Measurements from ENCODE around the gene CDKN2AIP. TPM values are rescaled to one million over a fixed set of nuclear protein-coding genes. Genes with fewer than 3 reads are reported as not detected.
A peak's percentile ranks its signal among the peaks of the same experiment; 100 is the strongest.
"Not testable (repeated sequence)": the region's sequence is repeated elsewhere in the genome, so short reads cannot be mapped to it uniquely, and the experiment has no call there.

The CDKN2AIP gene
- polyA plus RNA-seq, 2 donors, result 18.9 to 20.8 TPM

GRCh38 chr4:183430317-183430993, 14.0 kb upstream of the CDKN2AIP start:
- Histone ChIP-seq H3K27ac (ENCODE audit: low read depth in 2 of 2, low read length in 1 of 2) (peak overlapping the region; percentile 1 to 2), H3K36me3 (ENCODE audit: control insufficient read depth in 2 of 2, insufficient read depth in 2 of 2, low read length in 1 of 2) (no peaks in the 10 kb centered on the region), H3K9me3 (ENCODE audit: control insufficient read depth in 2 of 2, insufficient read depth in 1 of 2, low read depth in 1 of 2, low read length in 1 of 2) (no peaks in the 10 kb centered on the region), H3K4me3 (ENCODE audit: low read depth in 1 of 2, low read length in 2 of 2) (no peak overlapping the region), H3K4me1 (ENCODE audit: control insufficient read depth in 2 of 2, insufficient read depth in 2 of 2, low read length in 1 of 2) (peaks cover 0 to 3% of the 10 kb centered on the region in 2 donors), H3K27me3 (ENCODE audit: control insufficient read depth in 1 of 2, insufficient read depth in 2 of 2, low read length in 2 of 2) (no peaks in the 10 kb centered on the region)
- 52 to 55% methylated on average over 12 of the region's 12 CpGs for WGBS, 2 donors

DNA sequence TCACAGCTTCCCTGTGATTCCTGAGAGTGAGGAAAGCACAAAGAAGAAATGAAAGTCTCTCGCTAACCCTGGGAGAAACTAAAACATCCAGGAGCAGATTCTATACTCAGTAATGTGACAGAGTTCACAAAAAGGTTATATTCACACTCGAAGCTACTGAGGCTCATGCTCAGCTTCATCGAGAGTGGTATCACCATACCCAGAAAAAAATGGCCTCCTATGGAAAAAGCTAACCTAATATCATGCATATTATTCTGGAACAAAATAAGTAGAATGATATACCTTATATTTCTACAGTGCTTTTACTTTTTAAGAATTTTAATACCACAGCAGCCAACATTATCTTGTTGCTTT, 13.5 kb upstream of the CDKN2AIP start:
- H3K9me3 ChIP-seq (ENCODE audit: control insufficient read depth in 2 of 2, insufficient read depth in 1 of 2, low read depth in 1 of 2, low read length in 1 of 2), result no peaks in the 10 kb centered on the region
- no peak overlapping the region for H3K4me3 ChIP-seq (ENCODE audit: low read depth in 1 of 2, low read length in 2 of 2)
- H3K27ac ChIP-seq (ENCODE audit: low read depth in 2 of 2, low read length in 1 of 2), result peak overlapping the region; percentile 1 to 2
- H3K27me3 ChIP-seq (ENCODE audit: control insufficient read depth in 1 of 2, insufficient read depth in 2 of 2, low read length in 2 of 2), result no peaks in the 10 kb centered on the region
- peaks cover 0 to 3% of the 10 kb centered on the region in 2 donors for H3K4me1 ChIP-seq (ENCODE audit: control insufficient read depth in 2 of 2, insufficient read depth in 2 of 2, low read length in 1 of 2)
- WGBS, 2 donors, result 29 to 36% methylated on average over 3 of the region's 3 CpGs
- no peaks in the 10 kb centered on the region for H3K36me3 ChIP-seq (ENCODE audit: control insufficient read depth in 2 of 2, insufficient read depth in 2 of 2, low read length in 1 of 2)

DNA sequence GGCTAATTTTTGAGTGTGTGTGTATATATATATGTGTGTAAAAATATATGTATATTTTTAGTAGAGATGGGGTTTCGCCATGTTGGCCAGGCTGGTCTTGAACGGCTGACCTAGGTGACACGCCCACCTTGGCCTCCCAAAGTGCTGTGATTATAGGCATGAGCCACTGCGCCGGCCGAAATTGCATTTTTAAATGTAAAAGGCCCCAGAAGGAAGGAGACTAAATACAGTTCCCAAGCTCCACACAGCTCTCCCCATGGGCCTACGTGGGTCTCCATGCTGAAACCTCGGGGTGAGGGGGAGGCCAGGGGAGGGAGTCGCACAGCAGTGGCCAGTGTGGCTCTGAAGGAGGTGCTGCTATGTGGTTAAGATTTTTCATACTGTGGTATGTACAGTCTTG, 12.8 kb upstream of the CDKN2AIP start:
- no peak overlapping the region for H3K27ac ChIP-seq (ENCODE audit: low read depth in 2 of 2, low read length in 1 of 2)
- H3K4me3 ChIP-seq (ENCODE audit: low read depth in 1 of 2, low read length in 2 of 2), result no peak overlapping the region
- WGBS, 2 donors, result 95% methylated on average over 9 of the region's 9 CpGs
- H3K27me3 ChIP-seq (ENCODE audit: control insufficient read depth in 1 of 2, insufficient read depth in 2 of 2, low read length in 2 of 2), result no peaks in the 10 kb centered on the region
- H3K4me1 ChIP-seq (ENCODE audit: control insufficient read depth in 2 of 2, insufficient read depth in 2 of 2, low read length in 1 of 2), result peaks cover 0 to 3% of the 10 kb centered on the region in 2 donors
- no peaks in the 10 kb centered on the region for H3K36me3 ChIP-seq (ENCODE audit: control insufficient read depth in 2 of 2, insufficient read depth in 2 of 2, low read length in 1 of 2)
- peaks cover 0 to 3% of the 10 kb centered on the region in 2 donors for H3K9me3 ChIP-seq (ENCODE audit: control insufficient read depth in 2 of 2, insufficient read depth in 1 of 2, low read depth in 1 of 2, low read length in 1 of 2)

- H3K27me3 ChIP-seq (ENCODE audit: control insufficient read depth in 1 of 2, insufficient read depth in 2 of 2, low read length in 2 of 2); H3K4me3 ChIP-seq (ENCODE audit: low read depth in 1 of 2, low read length in 2 of 2); H3K36me3 ChIP-seq (ENCODE audit: control insufficient read depth in 2 of 2, insufficient read depth in 2 of 2, low read length in 1 of 2); H3K9me3 ChIP-seq (ENCODE audit: control insufficient read depth in 2 of 2, insufficient read depth in 1 of 2, low read depth in 1 of 2, low read length in 1 of 2); H3K4me1 ChIP-seq (ENCODE audit: control insufficient read depth in 2 of 2, insufficient read depth in 2 of 2, low read length in 1 of 2); H3K27ac ChIP-seq (ENCODE audit: low read depth in 2 of 2, low read length in 1 of 2): not testable (repeated sequence)
- WGBS, 2 donors, result 91 to 92% methylated on average over 25 to 27 of the region's 27 CpGs
Observed at GRCh38 chr4:183433183-183433582, 11.3 kb upstream of the CDKN2AIP start.

DNA sequence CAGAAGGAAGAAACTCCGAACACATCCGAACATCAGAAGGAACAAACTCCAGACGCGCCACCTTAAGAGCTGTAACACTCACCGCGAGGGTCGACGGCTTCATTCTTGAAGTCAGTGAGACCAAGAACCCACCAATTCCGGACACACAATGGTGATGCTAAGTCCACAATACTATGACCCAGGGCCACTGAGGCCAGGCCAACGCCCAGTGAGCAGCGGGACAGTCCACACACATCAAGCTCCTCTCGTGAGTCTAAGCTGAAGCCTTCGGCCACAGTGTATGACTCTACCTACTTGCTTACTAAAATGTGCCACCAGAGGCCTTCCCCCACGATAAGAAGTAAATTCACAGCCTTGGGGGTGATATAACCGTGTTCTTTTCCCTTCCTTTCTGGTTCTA, 10.2 kb upstream of the CDKN2AIP start:
- Histone ChIP-seq H3K27ac (ENCODE audit: low read depth in 2 of 2, low read length in 1 of 2) (no peak overlapping the region), H3K36me3 (ENCODE audit: control insufficient read depth in 2 of 2, insufficient read depth in 2 of 2, low read length in 1 of 2) (no peaks in the 10 kb centered on the region), H3K9me3 (ENCODE audit: control insufficient read depth in 2 of 2, insufficient read depth in 1 of 2, low read depth in 1 of 2, low read length in 1 of 2) (peaks cover 0 to 3% of the 10 kb centered on the region in 2 donors), H3K27me3 (ENCODE audit: control insufficient read depth in 1 of 2, insufficient read depth in 2 of 2, low read length in 2 of 2) (no peaks in the 10 kb centered on the region), H3K4me1 (ENCODE audit: control insufficient read depth in 2 of 2, insufficient read depth in 2 of 2, low read length in 1 of 2) (peaks cover 0 to 3% of the 10 kb centered on the region in 2 donors), H3K4me3 (ENCODE audit: low read depth in 1 of 2, low read length in 2 of 2) (no peak overlapping the region)
- WGBS, 2 donors, result 89 to 90% methylated on average over 15 of the region's 15 CpGs

DNA sequence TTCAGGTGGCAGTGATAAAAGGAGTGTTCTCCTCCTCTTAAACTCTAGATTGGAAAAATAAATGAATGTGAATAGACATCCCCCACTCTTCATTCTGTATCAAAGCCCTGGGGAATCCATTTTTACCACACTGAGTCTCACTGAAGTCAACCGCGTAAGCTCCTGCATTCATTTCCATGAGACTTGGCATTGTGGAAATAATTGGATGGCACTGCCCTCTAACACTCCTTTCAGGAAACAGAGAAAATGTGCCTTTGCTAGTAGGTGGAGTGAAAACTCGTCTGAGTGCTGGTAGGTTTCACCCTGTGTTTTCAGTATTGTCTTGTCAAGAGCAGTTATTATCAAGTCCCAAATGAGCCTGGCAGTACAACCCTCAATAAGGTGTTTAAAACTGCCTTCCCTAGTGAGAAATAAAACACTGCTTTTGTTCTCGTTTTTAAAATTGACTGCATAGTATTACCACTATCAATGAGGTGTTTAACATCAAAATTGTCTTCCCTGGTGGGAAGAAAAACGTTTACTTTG, 9.7 kb upstream of the CDKN2AIP start:
- 52 to 55% methylated on average over 5 of the region's 5 CpGs for WGBS, 2 donors
- Histone ChIP-seq H3K9me3 (ENCODE audit: control insufficient read depth in 2 of 2, insufficient read depth in 1 of 2, low read depth in 1 of 2, low read length in 1 of 2) (peaks cover 0 to 3% of the 10 kb centered on the region in 2 donors), H3K27me3 (ENCODE audit: control insufficient read depth in 1 of 2, insufficient read depth in 2 of 2, low read length in 2 of 2) (no peaks in the 10 kb centered on the region), H3K36me3 (ENCODE audit: control insufficient read depth in 2 of 2, insufficient read depth in 2 of 2, low read length in 1 of 2) (no peaks in the 10 kb centered on the region), H3K4me3 (ENCODE audit: low read depth in 1 of 2, low read length in 2 of 2) (no peak overlapping the region), H3K4me1 (ENCODE audit: control insufficient read depth in 2 of 2, insufficient read depth in 2 of 2, low read length in 1 of 2) (peaks cover 0 to 3% of the 10 kb centered on the region in 2 donors), H3K27ac (ENCODE audit: low read depth in 2 of 2, low read length in 1 of 2) (peak overlapping the region in 1 of 2 donors; percentile 55)

GRCh38 chr4:183435803-183436202, 8.6 kb upstream of the CDKN2AIP start:
- 81 to 82% methylated on average over 5 of the region's 5 CpGs for WGBS, 2 donors

GRCh38 chr4:183436417-183436816, 8.0 kb upstream of the CDKN2AIP start:
- Histone ChIP-seq H3K9me3 (ENCODE audit: control insufficient read depth in 2 of 2, insufficient read depth in 1 of 2, low read depth in 1 of 2, low read length in 1 of 2) (peaks cover 0 to 3% of the 10 kb centered on the region in 2 donors), H3K27ac (ENCODE audit: low read depth in 2 of 2, low read length in 1 of 2) (no peak overlapping the region), H3K4me3 (ENCODE audit: low read depth in 1 of 2, low read length in 2 of 2) (no peak overlapping the region), H3K36me3 (ENCODE audit: control insufficient read depth in 2 of 2, insufficient read depth in 2 of 2, low read length in 1 of 2) (no peaks in the 10 kb centered on the region), H3K27me3 (ENCODE audit: control insufficient read depth in 1 of 2, insufficient read depth in 2 of 2, low read length in 2 of 2) (no peaks in the 10 kb centered on the region), H3K4me1 (ENCODE audit: control insufficient read depth in 2 of 2, insufficient read depth in 2 of 2, low read length in 1 of 2) (no peaks in the 10 kb centered on the region)
- WGBS, 2 donors, result 78 to 87% methylated on average over 6 of the region's 6 CpGs

More at GRCh38 chr4:183435803-183436202, 8.6 kb upstream of the CDKN2AIP start:
- H3K9me3 ChIP-seq (ENCODE audit: control insufficient read depth in 2 of 2, insufficient read depth in 1 of 2, low read depth in 1 of 2, low read length in 1 of 2), result peaks cover 0 to 3% of the 10 kb centered on the region in 2 donors
- H3K27me3 ChIP-seq (ENCODE audit: control insufficient read depth in 1 of 2, insufficient read depth in 2 of 2, low read length in 2 of 2), result no peaks in the 10 kb centered on the region
- H3K27ac ChIP-seq (ENCODE audit: low read depth in 2 of 2, low read length in 1 of 2), result no peak overlapping the region
- H3K4me1 ChIP-seq (ENCODE audit: control insufficient read depth in 2 of 2, insufficient read depth in 2 of 2, low read length in 1 of 2), result no peaks in the 10 kb centered on the region
- H3K4me3 ChIP-seq (ENCODE audit: low read depth in 1 of 2, low read length in 2 of 2), result no peak overlapping the region
- no peaks in the 10 kb centered on the region for H3K36me3 ChIP-seq (ENCODE audit: control insufficient read depth in 2 of 2, insufficient read depth in 2 of 2, low read length in 1 of 2)

DNA sequence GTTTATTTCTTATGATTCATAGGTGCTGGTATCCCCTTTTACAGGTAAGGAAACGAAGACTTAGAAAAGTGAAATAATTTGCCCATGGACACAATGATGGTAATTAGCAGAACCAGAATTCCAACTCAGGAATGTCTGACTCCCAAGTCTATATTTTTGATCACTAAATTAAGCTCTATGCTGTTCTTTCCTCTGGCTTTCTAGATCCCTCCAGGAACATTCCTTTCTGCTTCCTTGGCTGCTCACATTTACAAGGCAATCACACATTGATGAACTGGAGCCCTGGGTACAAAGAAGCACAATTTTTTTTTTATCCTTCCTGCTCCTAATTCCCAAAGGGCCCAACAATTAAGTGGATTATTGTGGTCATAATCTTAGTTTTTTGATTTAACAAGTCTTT, 7.0 kb upstream of the CDKN2AIP start:
- H3K4me3 ChIP-seq (ENCODE audit: low read depth in 1 of 2, low read length in 2 of 2), result no peak overlapping the region
- 90 to 94% methylated on average over 1 of the region's 1 CpG for WGBS, 2 donors
- no peaks in the 10 kb centered on the region for H3K4me1 ChIP-seq (ENCODE audit: control insufficient read depth in 2 of 2, insufficient read depth in 2 of 2, low read length in 1 of 2)
- H3K9me3 ChIP-seq (ENCODE audit: control insufficient read depth in 2 of 2, insufficient read depth in 1 of 2, low read depth in 1 of 2, low read length in 1 of 2), result peaks cover 0 to 3% of the 10 kb centered on the region in 2 donors
- H3K27ac ChIP-seq (ENCODE audit: low read depth in 2 of 2, low read length in 1 of 2), result peak overlapping the region in 1 of 2 donors; percentile 74
- no peaks in the 10 kb centered on the region for H3K36me3 ChIP-seq (ENCODE audit: control insufficient read depth in 2 of 2, insufficient read depth in 2 of 2, low read length in 1 of 2)
- H3K27me3 ChIP-seq (ENCODE audit: control insufficient read depth in 1 of 2, insufficient read depth in 2 of 2, low read length in 2 of 2), result no peaks in the 10 kb centered on the region
